CD4-positive, alpha-beta T cell (primary cell): ENCODE data around the gene DEPDC4. TPM values are rescaled to one million over a fixed set of nuclear protein-coding genes. Genes with fewer than 3 reads are reported as not detected.

Experiments
- ATAC-seq: fragments of 200-7000 bp; cut with Tn5 transposase; one replicate; pipeline ENCODE4 v1.10.0; 2022; ENCODE audit warnings: mild to moderate bottlenecking; ENCODE audit not compliant: poor library complexity
- CTCF ChIA-PET: fragments of 350-600 bp; sonication (Branson Sonifier 250); formaldehyde crosslinking; loops from one replicate; lab custom pipeline; 2021; ENCODE audit warnings: antibody characterized with exemption, inconsistent platforms; lab: Charles Lee
- POLR2A ChIA-PET: fragments of 350-600 bp; sonication (Branson Sonifier 250); formaldehyde crosslinking; loops from one replicate; lab custom pipeline; 2021; ENCODE audit warnings: antibody characterized with exemption, inconsistent platforms; lab: Charles Lee
- DNase-seq, 14 experiments: peaks; one replicate each; pipeline ENCODE4 v3.0.0-alpha.2; 2013 to 2020; ENCODE audit warnings: mixed read lengths in 2 of 14
- H3K27ac ChIP-seq, 2 donors: one replicate each; pipeline versions ENCODE4 v1.5.1 to v1.7.0; 2013; ENCODE audit warnings: low read length in 2 of 2, low read depth in 1 of 2, mild to moderate bottlenecking in 1 of 2
- H3K27me3 ChIP-seq, 2 experiments: 1 replicate in 1 of 2; 2 replicates in 1 of 2; pipeline versions ENCODE4 v1.6.1 to v1.7.0; 2013; ENCODE audit warnings: low read length in 2 of 2, control low read depth in 1 of 2, mild to moderate bottlenecking in 1 of 2, moderate library complexity in 1 of 2; ENCODE audit not compliant: insufficient read depth in 2 of 2, control insufficient read depth in 1 of 2
- H3K36me3 ChIP-seq: one replicate; pipeline ENCODE4 v1.6.1; 2013; ENCODE audit warnings: low read length, control low read depth; ENCODE audit not compliant: insufficient read depth
- H3K4me1 ChIP-seq: one replicate; pipeline ENCODE4 v1.6.1; 2013; ENCODE audit warnings: low read length, control low read depth; ENCODE audit not compliant: insufficient read depth
- H3K4me3 ChIP-seq: one replicate; pipeline ENCODE4 v1.5.1; 2013; ENCODE audit warnings: mild to moderate bottlenecking, low read length, moderate library complexity
- H3K9me3 ChIP-seq, 2 experiments: 1 replicate in 1 of 2; 2 replicates in 1 of 2; pipeline versions ENCODE4 v1.6.1 to v1.7.0; 2013; ENCODE audit warnings: low read length in 2 of 2, mild to moderate bottlenecking in 2 of 2, control low read depth in 1 of 2, moderate library complexity in 1 of 2; ENCODE audit not compliant: control insufficient read depth in 1 of 2, insufficient read depth in 1 of 2
- H3K27ac Mint-ChIP-seq: one replicate; pipeline ENCODE4 v1.8.0; 2020; ENCODE audit warnings: mixed read lengths
- H3K27me3 Mint-ChIP-seq: one replicate; pipeline ENCODE4 v1.8.0; 2021; ENCODE audit warnings: mixed read lengths
- H3K36me3 Mint-ChIP-seq: one replicate; pipeline ENCODE4 v1.8.0; 2021; ENCODE audit warnings: low read depth, mixed read lengths
- H3K4me1 Mint-ChIP-seq: one replicate; pipeline ENCODE4 v1.8.0; 2021; ENCODE audit warnings: low read depth, mixed read lengths
- H3K4me3 Mint-ChIP-seq: one replicate; pipeline ENCODE4 v1.8.0; 2020; ENCODE audit warnings: mild to moderate bottlenecking, mixed read lengths
- H3K9me3 Mint-ChIP-seq: one replicate; pipeline ENCODE4 v1.8.0; 2020; ENCODE audit warnings: mixed read lengths
- CTCF ChIP-seq: fragments of 200-600 bp; IDR thresholded peaks from one replicate; pipeline ENCODE4 v1.8.0; 2022; ENCODE audit warnings: antibody characterized with exemption, mild to moderate bottlenecking
- intact Hi-C, 2 experiments: fragments of 100-400 bp; cut with DNase I in 1 of 2; cut with micrococcal nuclease in 1 of 2; formaldehyde crosslinking; loops; one replicate each; pipeline versions ENCODE4 v1.15.1 to v1.9.0; 2023 to 2025; cut with DNase I, micrococcal nuclease
- total RNA-seq, 174 experiments: library from RNA in 2 of 174; stranded (reverse) in 2 of 174; gene quantifications; one replicate each; pipeline ENCODE4 v1.2.3 and lab custom pipeline; 2021 to 2026

DEPDC4 gene
- total RNA-seq, 2 experiments from 2014 or later, result 0.27 to 0.50 TPM

GRCh38 chr12:100197486-100197885 lies 69.4 kb downstream of the DEPDC4 start:
- peaks cover 58% of the 10 kb centered on the region for H3K36me3 Mint-ChIP-seq
- H3K4me3 ChIP-seq, result no peak overlapping the region
- POLR2A ChIA-PET, result interaction anchor here (1.4 kb wide), 1 partner anchor 54 kb away, joined by 3 read pairs; no protein-coding TSS in a partner anchor
- CTCF ChIA-PET, result interaction anchor here (0.7 kb wide), 1 partner anchor 11 kb away, joined by 3 read pairs; no protein-coding TSS in a partner anchor
- H3K27ac ChIP-seq, result no peak overlapping the region
- no peaks in the 10 kb centered on the region for H3K9me3 Mint-ChIP-seq
- peaks cover 3% of the 10 kb centered on the region for H3K36me3 ChIP-seq
- H3K4me1 Mint-ChIP-seq, result peaks cover 27% of the 10 kb centered on the region
- peaks cover 29% of the 10 kb centered on the region for H3K4me1 ChIP-seq
- TF ChIP-seq CTCF, result no peak
- DNase-seq (no peak), ATAC-seq (no peak)
- no peaks in the 10 kb centered on the region for H3K9me3 ChIP-seq
- peak overlapping the region; percentile 56 for H3K4me3 Mint-ChIP-seq
- H3K27me3 Mint-ChIP-seq, result no peaks in the 10 kb centered on the region
- H3K27me3 ChIP-seq, result no peaks in the 10 kb centered on the region
- no peak overlapping the region for H3K27ac Mint-ChIP-seq
- intact Hi-C loops, result loop anchor here in 1 of 2 experiments (5.0 to 10.0 kb wide), 3 partner anchors 35 to 1867 kb away; partner anchors contain the start of gene WASHC3

GRCh38 chr12:100193085-100193484 lies 73.8 kb downstream of the DEPDC4 start:
- ChIA-PET POLR2A (interaction anchor here (1.5 kb wide), 1 partner anchor 30 kb away, joined by 5 read pairs; no protein-coding TSS in a partner anchor), CTCF (no interaction called here)
- H3K27ac Mint-ChIP-seq, result no peak overlapping the region

More at GRCh38 chr12:100193085-100193484, 73.8 kb downstream of the DEPDC4 start:
- ATAC-seq (no peak), DNase-seq (no peak)
- H3K4me3 ChIP-seq, result no peak overlapping the region
- Mint-ChIP-seq H3K4me1 (no peaks in the 10 kb centered on the region), H3K27me3 (no peaks in the 10 kb centered on the region), H3K9me3 (no peaks in the 10 kb centered on the region), H3K36me3 (peaks cover 67% of the 10 kb centered on the region), H3K4me3 (no peak overlapping the region)
- peaks cover 7% of the 10 kb centered on the region for H3K36me3 ChIP-seq
- peaks cover 0 to 5% of the 10 kb centered on the region in 2 experiments for H3K9me3 ChIP-seq
- H3K27ac ChIP-seq, result no peak overlapping the region
- H3K4me1 ChIP-seq, result peaks cover 3% of the 10 kb centered on the region
- TF ChIP-seq CTCF, result no peak
- no peaks in the 10 kb centered on the region for H3K27me3 ChIP-seq
- intact Hi-C loops, result loop anchor here in 1 of 2 experiments (10.0 kb wide), 2 partner anchors 1082 to 1872 kb away; partner anchors contain the start of gene WASHC3

Other genes starting within 250 kb of the DEPDC4 start
- gene BLTP3B, start 124.2 kb downstream of the DEPDC4 start, total RNA-seq, result 10 to 100 TPM; 23.0 to 23.4 TPM
- gene ACTR6, start 66.3 kb downstream of the DEPDC4 start, total RNA-seq, result 10 to 100 TPM; 21.3 to 21.8 TPM
- 10 to 100 TPM; 37.5 to 40.8 TPM for gene SCYL2, start 98 bp upstream of the DEPDC4 start, total RNA-seq
- not detected for gene SLC17A8, start 90.0 kb upstream of the DEPDC4 start, total RNA-seq
- gene NR1H4, start 206.8 kb upstream of the DEPDC4 start, total RNA-seq, result not detected